ENCODE measurements around the gene PLCG2.

GRCh38 chr16:81928975-81929374 is 149.9 kb downstream of the PLCG2 start:
- TF ChIP-seq CTCF (IDR thresholded peaks at IDR 0.05; ENCODE audit: poor library complexity, severe bottlenecking), result no peak
- no peak for TF ChIP-seq POLR2AphosphoS5 (IDR thresholded peaks at IDR 0.05)
- no peak for TF ChIP-seq EZH2 (IDR thresholded peaks at IDR 0.05; ENCODE audit: borderline replicate concordance, insufficient read depth, low read length, poor library complexity, severe bottlenecking)
- no peak for TF ChIP-seq EP300 (conservative IDR thresholded peaks at IDR 0.05; ENCODE audit: poor library complexity, severe bottlenecking)
- no peak for TF ChIP-seq REST (IDR thresholded peaks at IDR 0.05; ENCODE audit: borderline replicate concordance)
- TF ChIP-seq TAF1 (IDR thresholded peaks at IDR 0.05; ENCODE audit: low read depth), result no peak
- TF ChIP-seq RAD21 (conservative IDR thresholded peaks at IDR 0.05), result no peak
- TF ChIP-seq SMC3 (conservative IDR thresholded peaks at IDR 0.05; ENCODE audit: poor library complexity), result no peak
